GM18502 (cell line): Measurements from ENCODE around the gene NT5C1A.

Experiments used
- ATAC-seq: cut with Tn5 transposase; IDR thresholded peaks from one replicate; pipeline ENCODE4 v1.9.1; 2021; ENCODE audit warnings: mild to moderate bottlenecking; ENCODE audit not compliant: unreplicated experiment, poor library complexity

The NT5C1A gene

DNA sequence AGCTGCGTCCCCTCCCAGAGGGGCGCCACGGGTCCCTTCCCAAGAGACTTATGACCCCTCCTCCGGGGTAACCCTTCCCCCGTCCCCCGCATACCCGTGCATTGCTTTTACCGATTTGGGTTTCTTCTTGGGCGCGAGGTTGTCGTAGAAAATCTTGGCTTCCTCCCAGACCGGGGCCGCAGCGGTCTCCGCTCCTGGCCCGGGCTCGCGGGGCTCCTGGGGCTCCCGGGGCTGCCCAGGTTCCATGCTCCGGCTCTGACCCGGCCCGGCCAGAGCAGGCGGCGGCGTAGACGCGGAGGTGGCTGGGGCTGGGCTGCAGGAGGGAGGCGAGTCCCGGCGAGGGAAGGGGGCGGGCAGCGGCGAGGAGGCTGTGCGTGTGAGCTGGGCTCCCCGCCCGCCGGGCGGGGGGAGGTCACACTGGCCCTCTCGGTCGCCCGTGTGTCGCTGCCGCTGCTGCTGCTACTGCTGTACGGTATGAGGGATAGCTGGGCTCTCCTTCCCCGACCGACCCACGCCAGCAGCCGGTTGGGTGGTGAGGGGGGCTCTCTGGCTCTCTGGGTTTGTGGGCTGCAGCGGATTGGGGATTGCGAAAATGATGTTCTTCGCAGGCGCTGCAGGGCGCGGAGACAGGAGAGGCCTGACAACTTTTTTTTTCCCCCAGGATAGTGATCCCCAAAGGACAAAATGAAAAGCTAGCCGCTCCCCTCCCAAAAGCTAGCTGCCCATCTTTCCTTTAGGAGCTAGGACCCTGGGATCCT is at the start of gene NT5C1A:
TSS of gene NT5C1A (minus strand) at position 315 of the 758 bp plus-strand sequence. CDS start at position 246, 69 bp downstream.
- no peak for ATAC-seq

DNA sequence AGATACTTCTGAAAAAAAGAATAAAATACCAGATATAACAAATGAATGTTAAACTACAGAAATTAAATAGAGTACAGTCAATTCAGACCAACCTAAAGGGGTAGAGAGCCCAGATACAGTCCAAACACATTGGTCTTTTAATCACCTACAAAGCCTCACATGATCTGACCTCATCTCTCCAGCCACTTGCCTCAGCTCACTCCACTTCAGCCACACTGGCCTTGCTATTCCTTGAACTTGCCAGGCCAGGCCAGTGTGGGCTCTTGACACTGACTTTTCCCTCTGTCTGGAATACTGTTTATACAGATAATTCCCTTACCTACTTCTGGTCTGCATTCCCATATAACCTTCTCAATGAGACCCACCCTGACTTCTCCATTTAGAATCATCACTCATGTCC is 49.8 kb upstream of the NT5C1A start:
- ATAC-seq: no peak

DNA sequence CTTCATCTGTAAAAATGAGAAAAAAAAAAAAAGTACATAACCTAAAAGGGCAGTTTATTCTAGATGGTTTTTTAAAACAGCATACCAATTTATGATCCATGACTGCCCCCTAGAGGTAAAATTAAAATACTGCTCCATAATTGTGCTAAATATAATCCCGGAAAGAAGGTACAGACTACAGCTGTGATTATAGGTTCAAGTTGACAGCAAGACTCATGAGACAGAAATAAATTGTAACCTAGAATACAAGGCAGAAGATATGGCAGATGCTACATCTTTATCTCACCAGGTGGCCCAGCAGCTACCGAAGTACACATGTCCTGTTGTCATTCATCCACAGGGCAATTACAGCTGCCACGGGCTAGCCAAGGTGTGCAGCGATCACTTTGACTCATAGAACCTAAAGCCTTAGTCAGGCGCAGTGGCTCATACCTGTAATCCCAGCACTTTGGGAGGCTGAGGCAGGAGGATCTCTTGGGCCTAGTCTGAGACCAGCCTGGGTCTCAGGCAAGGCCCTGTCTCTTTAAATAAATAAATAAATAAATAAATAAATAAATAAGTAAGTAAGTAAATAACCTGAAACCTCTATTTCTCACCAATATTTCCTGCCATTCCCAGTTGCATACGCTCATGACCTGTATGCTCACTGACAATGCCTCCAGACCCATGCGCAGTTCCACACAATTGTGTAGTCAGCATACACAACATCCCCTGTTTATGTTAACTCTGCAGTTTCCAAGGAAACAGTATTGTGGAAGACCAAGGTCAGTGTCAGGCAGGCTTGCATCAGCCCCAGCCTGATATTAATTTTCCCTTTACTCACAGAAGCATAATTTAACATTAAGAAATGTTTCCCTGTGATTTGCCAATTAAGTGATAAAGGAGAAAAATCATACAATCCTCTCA is 48.4 kb upstream of the NT5C1A start:
- ATAC-seq: no peak

DNA sequence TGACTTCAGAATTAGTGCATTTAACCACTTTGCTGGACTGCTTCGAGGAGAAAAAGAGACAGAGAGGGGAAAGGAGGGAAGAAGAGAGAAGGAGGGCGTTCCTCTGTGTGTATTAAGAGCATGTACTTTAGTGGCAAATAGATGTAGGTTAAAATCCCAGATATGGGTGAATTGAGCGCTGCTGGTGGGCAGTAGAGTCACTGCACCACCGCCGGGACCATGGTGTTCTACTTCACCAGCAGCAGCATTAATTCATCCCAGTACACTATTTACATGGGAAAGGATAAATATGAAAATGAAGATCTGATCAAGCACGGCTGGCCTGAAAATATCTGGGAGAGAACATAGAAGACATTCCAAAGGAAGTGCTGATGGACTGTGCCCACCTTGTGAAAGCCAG is 45.9 kb upstream of the NT5C1A start:
- ATAC-seq: no peak

GRCh38 chr1:39713557-39713956 is 41.6 kb upstream of the NT5C1A start:
- no peak for ATAC-seq

DNA sequence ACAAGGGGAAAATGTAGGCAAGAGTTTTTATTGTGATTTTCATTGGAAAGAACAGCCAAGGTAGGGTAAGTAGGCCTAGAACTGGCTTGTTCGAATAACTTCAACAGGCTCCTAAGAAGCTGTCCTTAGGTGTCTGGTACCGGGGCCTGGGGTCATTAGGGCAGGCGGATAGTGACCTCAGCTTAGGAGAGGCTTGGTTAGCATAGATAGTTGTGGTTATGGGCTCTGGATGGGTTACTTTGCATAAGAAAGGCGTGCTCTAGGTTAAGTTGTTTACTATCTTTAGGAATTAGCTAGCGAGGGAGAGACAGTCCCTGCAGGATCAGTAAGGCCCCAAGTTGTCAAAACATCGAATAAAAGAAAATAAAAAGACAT is 40.0 kb upstream of the NT5C1A start:
- ATAC-seq: no peak

DNA sequence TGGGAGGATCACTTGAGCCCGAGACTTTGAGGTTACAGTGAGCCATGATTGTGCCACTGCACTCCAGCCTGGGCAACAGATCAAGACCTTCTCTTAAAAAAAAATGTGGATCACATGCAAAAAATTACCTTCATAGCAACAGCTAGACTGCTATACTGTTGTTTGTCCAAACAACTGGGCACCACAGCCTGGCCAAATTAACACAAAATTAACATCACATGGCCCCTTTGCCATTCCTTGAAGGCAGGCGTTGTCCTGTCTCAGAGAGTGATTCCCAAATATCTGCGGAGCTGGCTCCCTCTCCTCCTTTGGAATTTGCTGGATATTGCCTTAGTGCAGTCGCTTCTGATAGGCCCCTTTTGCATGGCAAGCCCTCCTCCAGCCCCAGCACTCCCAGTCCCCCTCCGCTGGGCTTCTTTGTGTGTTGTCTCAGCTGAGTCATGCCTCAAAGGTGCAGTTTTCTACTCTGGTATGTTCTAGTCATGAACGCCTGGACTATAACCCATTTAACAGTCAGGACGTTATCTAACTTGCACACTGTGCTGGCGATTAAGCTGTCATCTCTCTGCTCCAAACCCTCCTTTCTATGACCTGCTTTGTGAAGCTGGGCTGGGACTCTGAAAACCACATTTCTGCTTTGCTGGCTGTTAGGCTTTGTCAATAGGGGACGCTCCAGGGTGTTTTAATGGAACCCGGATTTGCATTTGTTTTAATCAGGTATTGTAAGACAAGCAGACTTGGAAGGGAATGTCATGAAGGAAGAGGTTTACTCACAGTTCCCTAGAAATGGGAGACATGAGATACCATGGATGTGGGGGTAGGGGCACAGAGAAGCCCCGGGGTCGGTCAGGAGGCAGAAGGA is 39.4 kb upstream of the NT5C1A start:
- ATAC-seq: no peak

GRCh38 chr1:39707506-39707905 is 35.6 kb upstream of the NT5C1A start:
- no peak for ATAC-seq

DNA sequence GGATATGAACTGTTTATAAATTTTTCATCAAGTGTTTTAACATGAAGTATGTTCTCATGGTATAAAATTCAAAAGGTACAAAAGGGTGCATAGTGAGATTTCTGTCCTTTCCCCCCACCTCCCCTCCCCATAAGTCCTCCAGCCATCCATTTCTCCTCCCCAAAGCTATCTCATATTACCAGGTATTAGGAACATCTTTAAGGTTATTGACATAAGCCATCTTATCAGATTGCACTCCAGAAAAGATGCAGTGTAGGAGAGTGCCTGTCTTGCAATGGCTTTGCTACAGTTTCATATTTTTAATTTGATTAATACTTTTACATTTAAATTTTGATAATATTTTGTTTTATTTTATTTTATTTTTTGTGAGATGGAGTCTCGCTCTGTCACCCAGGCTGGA is 32.9 kb upstream of the NT5C1A start:
- ATAC-seq: no peak

GRCh38 chr1:39701049-39701439 is 29.1 kb upstream of the NT5C1A start:
- ATAC-seq: no peak

DNA sequence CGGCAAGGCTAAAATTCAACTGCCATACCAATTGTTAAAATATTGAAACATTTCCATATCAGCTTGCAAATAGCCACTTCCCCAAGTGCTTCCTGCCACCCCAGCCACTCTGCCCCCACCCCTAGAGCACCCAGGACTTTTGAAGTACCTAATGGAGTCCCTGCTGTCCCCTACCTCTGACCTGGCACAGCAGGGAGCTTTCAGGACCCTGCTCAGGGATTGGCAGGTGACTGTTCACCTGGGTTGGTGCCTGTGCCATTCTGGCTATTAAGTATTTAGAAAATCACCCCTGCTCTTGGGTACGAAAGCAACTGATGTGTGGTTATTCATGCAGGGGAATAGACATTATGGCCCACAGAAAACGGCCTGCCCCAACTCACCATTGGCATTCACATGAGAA is 28.4 kb upstream of the NT5C1A start:
- no peak for ATAC-seq

DNA sequence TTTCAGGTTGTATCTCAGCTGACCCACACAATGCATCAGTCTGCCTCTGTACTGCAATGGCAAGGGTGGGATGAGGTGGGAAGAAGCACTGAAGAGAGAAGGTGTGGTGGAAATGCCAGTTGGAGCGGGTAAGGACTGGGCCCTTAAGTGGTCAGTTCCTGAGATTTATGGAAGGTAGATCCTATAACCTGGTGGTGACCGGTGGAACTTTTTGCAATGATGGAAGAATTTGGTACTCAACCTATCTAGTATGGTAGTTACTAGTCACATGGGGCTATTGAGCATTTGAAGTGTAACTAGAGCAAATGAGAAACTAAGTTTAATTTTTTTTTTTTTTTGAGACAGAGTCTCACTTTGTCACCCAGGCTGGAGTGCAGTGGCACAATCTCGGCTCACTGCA is 27.5 kb upstream of the NT5C1A start:
- no peak for ATAC-seq

- no peak for ATAC-seq
Measured at GRCh38 chr1:39698568-39698967, 26.7 kb upstream of the NT5C1A start.

GRCh38 chr1:39696448-39696847 is 24.5 kb upstream of the NT5C1A start:
- no peak for ATAC-seq

- ATAC-seq: no peak
Measured at GRCh38 chr1:39695016-39695415, 23.1 kb upstream of the NT5C1A start.

DNA sequence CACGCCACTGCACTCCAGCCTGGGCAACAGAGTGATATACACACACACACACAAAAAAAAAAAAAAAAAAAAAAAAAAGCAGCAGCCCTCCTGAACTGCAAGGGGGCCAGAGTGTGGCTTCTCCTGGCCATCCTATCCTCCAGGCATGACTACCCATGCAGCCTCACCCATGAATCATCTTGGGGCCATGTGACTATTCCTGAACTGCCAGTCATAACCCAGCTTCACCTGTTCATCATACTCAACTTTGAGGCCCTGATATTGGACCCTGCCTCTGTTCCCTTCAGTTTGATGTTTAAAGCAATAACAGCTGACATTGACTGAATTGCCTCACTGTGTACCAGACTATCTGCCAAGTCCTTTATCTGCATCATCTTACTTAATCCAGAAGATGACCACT is 22.1 kb upstream of the NT5C1A start:
- ATAC-seq: no peak

DNA sequence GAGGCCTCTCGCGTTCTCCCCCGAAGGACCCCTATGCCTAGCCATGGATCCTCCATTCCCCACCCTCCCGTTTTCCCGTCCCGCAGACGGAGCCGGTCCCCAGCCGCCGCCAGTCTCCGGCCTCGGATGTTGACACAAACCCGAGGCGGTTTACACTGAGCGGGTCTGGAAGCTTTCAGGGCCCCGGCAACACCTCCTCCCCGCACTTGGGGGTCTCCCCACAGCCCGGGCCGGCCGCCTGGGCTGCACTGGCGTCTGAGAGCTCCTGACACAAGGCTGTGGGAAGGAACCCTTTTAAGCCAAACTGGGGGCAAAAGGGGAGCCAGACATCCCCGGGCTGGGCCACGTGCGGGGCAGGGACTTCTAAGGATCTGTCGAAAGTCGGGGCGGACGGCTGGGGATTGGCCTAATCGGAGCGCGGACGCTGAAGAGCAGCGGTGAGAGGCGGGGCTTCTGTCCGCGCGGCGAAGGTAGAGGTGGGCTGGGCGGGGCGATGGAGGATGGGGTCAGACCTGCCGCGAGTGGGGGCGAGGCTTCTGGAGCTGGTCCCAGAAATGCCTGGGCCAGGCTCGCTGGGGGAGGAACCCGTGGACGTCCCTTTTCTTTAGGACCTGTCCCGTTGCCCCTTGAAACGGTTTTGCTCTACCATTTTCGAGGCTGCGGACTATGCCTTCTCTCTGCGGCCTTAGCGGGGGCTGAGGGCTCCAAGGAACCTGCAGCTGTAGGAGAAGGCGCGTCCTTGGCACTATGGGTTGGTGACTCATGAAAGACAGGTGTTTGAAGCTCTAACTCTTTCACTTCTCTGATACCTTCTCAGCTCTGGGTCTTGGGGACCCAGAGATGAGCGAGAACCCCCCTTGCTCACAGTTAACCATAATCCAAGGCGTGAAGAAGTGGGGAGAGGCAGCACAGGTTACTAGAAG is 20.5 kb upstream of the NT5C1A start:
- no peak for ATAC-seq

DNA sequence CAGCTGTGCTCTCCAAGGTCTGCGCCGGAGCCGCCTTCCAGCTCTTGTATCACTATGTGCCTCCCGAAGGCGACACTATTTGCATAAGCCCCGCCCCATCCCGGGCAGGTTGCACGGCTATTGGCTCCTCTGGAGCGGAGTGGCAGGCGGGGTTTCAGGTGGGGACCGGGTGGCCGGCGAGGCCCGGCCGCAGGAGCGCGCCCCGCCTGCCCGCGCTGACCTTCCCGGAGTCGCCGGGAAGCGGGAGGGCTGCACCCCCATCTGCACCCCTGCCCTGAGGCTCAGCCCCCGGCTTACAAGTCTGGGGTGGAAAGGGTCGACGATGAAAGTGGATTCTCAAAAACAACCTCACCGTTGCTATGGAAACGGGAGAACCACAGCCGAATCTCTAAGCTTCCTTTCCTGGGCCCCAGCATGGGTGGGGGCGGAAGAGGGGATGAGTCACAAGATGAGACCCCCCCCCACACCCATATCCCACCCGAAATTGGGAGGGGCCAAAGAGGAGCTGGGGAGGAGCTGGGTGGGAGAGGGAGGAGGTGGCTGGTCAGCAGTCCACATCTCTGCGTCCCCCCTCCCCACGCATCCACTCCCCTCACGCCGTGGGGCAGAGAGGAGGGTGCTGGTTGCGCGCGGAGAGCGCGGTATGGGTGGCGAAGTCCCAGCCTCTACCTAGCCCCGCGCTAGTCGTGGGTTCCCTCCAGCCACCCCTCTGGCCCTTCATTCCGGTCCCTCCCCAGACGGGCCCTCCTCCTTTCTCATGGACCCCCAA is 19.7 kb upstream of the NT5C1A start, which contains the start of gene HPCAL4:
TSS of gene HPCAL4 (minus strand) at position 51 of the 769 bp plus-strand sequence. CDS start 6,830 bp downstream, outside the sequence.
- ATAC-seq: peak; percentile 95
